ENCODE measurements around the gene OS9. TPM values are rescaled to one million over a fixed set of nuclear protein-coding genes. Genes with fewer than 3 reads are reported as not detected.
A peak's percentile ranks its signal among the peaks of the same experiment; 100 is the strongest.

Gene OS9
- total and polyA plus RNA-seq, 2 of the 4 experiments (the other 2 are of a cell fraction), result 159 to 272 TPM

- in situ Hi-C loops (cut with MboI; ENCODE audit: low sequenced_read_pairs) (no loop called here), dilution Hi-C loops (cut with HindIII; ENCODE audit: low sequenced_read_pairs, unreplicated experiment) (no loop called here), intact Hi-C loops (cut with micrococcal nuclease) (no loop called here)
- no peak overlapping the region for H2BK120ac ChIP-seq (ENCODE audit: low read depth, low read length)
- H3K79me1 ChIP-seq (ENCODE audit: low read depth in 1 of 2, low read length in 2 of 2), result peaks cover 13 to 21% of the 10 kb centered on the region in 2 experiments; a peak in 3 of 4 replicates
- WGBS, 2 experiments (ENCODE audit: extremely low coverage in 2 of 2, insufficient read length in 1 of 2), result 27% methylated on average over 7 of the region's 14 CpGs; no CpG with 5 or more reads in 1 of the 2 experiments
- no peak overlapping the region for H3K4me2 ChIP-seq (ENCODE audit: low read depth, low read length)
- H3K18ac ChIP-seq (ENCODE audit: low read depth, low read length), result no peak overlapping the region
- ChIA-PET POLR2A (ENCODE audit: unreplicated experiment) (no interaction called here), CTCF (no interaction called here)
- TF ChIP-seq CTCF (conservative IDR thresholded peaks at IDR 0.05; ENCODE audit: low read depth, low read length) (0 out of 2 replicates have a peak, but pooled peaks have one; percentile 2), BHLHE40 (IDR thresholded peaks at IDR 0.05; ENCODE audit: low read depth, low read length) (no peak)
- no peak for ATAC-seq (ENCODE audit: low read depth)
- H3K36me3 ChIP-seq (ENCODE audit: control insufficient read depth, insufficient read depth, low read length), result peaks cover 6% of the 10 kb centered on the region
- H3K56ac ChIP-seq (ENCODE audit: extremely low read depth, insufficient read depth, low read length), result no peak overlapping the region
- no peak overlapping the region for H2BK20ac ChIP-seq (ENCODE audit: low read depth, low read length)
- peaks cover 6% of the 10 kb centered on the region for H3K9me1 ChIP-seq (ENCODE audit: insufficient read depth, low read length)
- H3K23ac ChIP-seq (ENCODE audit: low read depth, low read length), result no peak overlapping the region
- H3K9ac ChIP-seq (ENCODE audit: low read depth, low read length), result no peak overlapping the region
- H3K4me1 ChIP-seq (ENCODE audit: control insufficient read depth, insufficient read depth, low read length), result peaks cover 6% of the 10 kb centered on the region
- no peak overlapping the region for H4K91ac ChIP-seq (ENCODE audit: insufficient read depth, low read depth, low read length)
- no TSS peak for BruUV-seq (replicated peaks)
- peaks cover 2% of the 10 kb centered on the region; the same call in 1 of the 2 replicates for H3K9me3 ChIP-seq (ENCODE audit: control insufficient read depth, insufficient read depth, low read length)
- DNase-seq, result no peak
- no peak overlapping the region for H2AK5ac ChIP-seq (ENCODE audit: low read depth, low read length)
- no peak overlapping the region for H4K5ac ChIP-seq (ENCODE audit: low read depth, low read length)
- no peak overlapping the region for H3K27ac ChIP-seq (ENCODE audit: insufficient read depth, low read length)
- H2AK9ac ChIP-seq (replicated peaks; ENCODE audit: low read depth, low read length, poor library complexity), result no peak overlapping the region
- H2BK15ac ChIP-seq (ENCODE audit: low read depth, low read length), result no peak overlapping the region
- H2AFZ ChIP-seq (replicated peaks; ENCODE audit: low read length, poor library complexity), result no peak overlapping the region
- H4K20me1 ChIP-seq (ENCODE audit: insufficient read depth, low read length), result no peaks in the 10 kb centered on the region
- H3K27me3 ChIP-seq (ENCODE audit: control insufficient read depth, insufficient read depth, low read length), result peaks cover 48% of the 10 kb centered on the region
- H2BK5ac ChIP-seq (ENCODE audit: low read depth, low read length, poor library complexity, severe bottlenecking), result no peak overlapping the region
- H3K4me3 ChIP-seq (ENCODE audit: insufficient read depth, low read depth, low read length), result no peak overlapping the region
- no peak overlapping the region for H4K8ac ChIP-seq (ENCODE audit: low read depth in 2 of 2, low read length in 2 of 2)
- no peak overlapping the region for H3K4ac ChIP-seq (ENCODE audit: low read depth, low read length)
- H3K14ac ChIP-seq (replicated peaks; ENCODE audit: low read depth, low read length), result no peak overlapping the region
Measured at GRCh38 chr12:57741844-57742738, 48.2 kb downstream of the OS9 start.

All from IMR-90 (cell line).